A549 (cell line): ENCODE results near the gene FGF2. TPM values are rescaled to one million over a fixed set of nuclear protein-coding genes. Genes with fewer than 3 reads are reported as not detected.
"Not testable (repeated sequence)": the region's sequence is repeated elsewhere in the genome, so short reads cannot be mapped to it uniquely, and the experiment has no call there.

Source experiments
- ATAC-seq, 2 experiments: fragments of 200-7000 bp in 1 of 2; fragments of >200 bp in 1 of 2; cut with Nextera tagmentation in 1 of 2; cut with Tn5 transposase in 1 of 2; 3 replicates each; pipeline versions ENCODE4 v1.8.0 to v1.9.1; 2018 to 2020; ENCODE audit warnings: mild to moderate bottlenecking in 1 of 2, moderate library complexity in 1 of 2
- CTCF ChIA-PET: fragments of 300-600 bp; sonication (Branson Sonifier 250); formaldehyde crosslinking; extraction: SDS; loops from one replicate; lab custom pipeline; 2021; ENCODE audit warnings: antibody characterized with exemption, inconsistent platforms; lab: Yijun Ruan, JAX
- POLR2A ChIA-PET: fragments of 350-600 bp; formaldehyde crosslinking; extraction: SDS; loops from one replicate; lab custom pipeline; 2021; ENCODE audit warnings: antibody characterized with exemption, inconsistent platforms; lab: Yijun Ruan, JAX
- DNase-seq, 2 experiments: peaks; one replicate each; pipeline versions ENCODE4 v3.0.0 to v3.0.0-alpha.2; 2011 to 2016; ENCODE audit warnings: low read depth in 1 of 2, low spot score in 1 of 2
- FAIRE-seq: peaks from 2 replicates; lab custom pipeline; 2011; peaks lifted over from hg19 to GRCh38; lab: Jason Lieb, UNC
- H3K27ac ChIP-seq, 2 experiments: fragments of >200 bp; sonication (Bioruptor Twin); formaldehyde crosslinking; 3 replicates each; pipeline ENCODE4 v1.5.1; 2016 to 2017
- H3K4me1 ChIP-seq: fragments of >200 bp; sonication (Bioruptor Twin); formaldehyde crosslinking; 3 replicates; pipeline ENCODE4 v1.6.1; 2016
- H3K4me2 ChIP-seq: fragments of >200 bp; sonication (Bioruptor Twin); formaldehyde crosslinking; 3 replicates; pipeline ENCODE4 v1.6.1; 2016
- H3K4me3 ChIP-seq: fragments of >200 bp; sonication (Bioruptor Twin); formaldehyde crosslinking; 3 replicates; pipeline ENCODE4 v1.5.1; 2016
- H3K9me3 ChIP-seq: fragments of >200 bp; sonication (Bioruptor Twin); formaldehyde crosslinking; 3 replicates; pipeline ENCODE4 v1.6.1; 2016
- CEBPB ChIP-seq, 2 experiments: fragments of >200 bp in 1 of 2; sonication (Bioruptor Twin) in 1 of 2; formaldehyde crosslinking in 1 of 2; IDR thresholded peaks; 2 replicates each; pipeline ENCODE4 v1.6.1; 2012 to 2016
- CTCF ChIP-seq: fragments of >200 bp; sonication (Bioruptor Twin); formaldehyde crosslinking; IDR thresholded peaks from 3 replicates; pipeline ENCODE4 v1.5.1; 2016
- EHMT2 ChIP-seq: fragments of 200-600 bp; sonication (generic); IDR thresholded peaks from 2 replicates; pipeline ENCODE4 v1.6.1; 2016; ENCODE audit warnings: antibody characterized with exemption, low read depth, mild to moderate bottlenecking, moderate library complexity
- ESRRA ChIP-seq: fragments of 150-350 bp; IDR thresholded peaks from 2 replicates; pipeline ENCODE4 v1.6.1; 2014; ENCODE audit warnings: mild to moderate bottlenecking, low read length, borderline replicate concordance
- KDM1A ChIP-seq: fragments of 200-600 bp; sonication (generic); IDR thresholded peaks from 2 replicates; pipeline ENCODE4 v1.6.1; 2016; ENCODE audit warnings: low read depth, mild to moderate bottlenecking
- MAX ChIP-seq: IDR thresholded peaks from 2 replicates; pipeline ENCODE4 v1.6.1; 2012
- NFE2L2 ChIP-seq: fragments of 150-350 bp; conservative IDR thresholded peaks from 2 replicates; pipeline ENCODE4 v1.6.1; 2014; ENCODE audit warnings: low read length
- NPAS2 ChIP-seq: fragments of 250-450 bp; sonication (Bioruptor Pico); IDR thresholded peaks from 2 replicates; pipeline ENCODE4 v1.8.0; 2022; ENCODE audit warnings: mild to moderate bottlenecking, moderate library complexity, borderline replicate concordance
- NR3C1 ChIP-seq: fragments of >200 bp; sonication (Bioruptor Twin); formaldehyde crosslinking; IDR thresholded peaks from 3 replicates; pipeline ENCODE4 v1.6.1; 2017
- RAD21 ChIP-seq, 2 experiments: fragments of >200 bp in 1 of 2; sonication (Bioruptor Twin) in 1 of 2; formaldehyde crosslinking in 1 of 2; IDR thresholded peaks in 1 of 2; conservative IDR thresholded peaks in 1 of 2; 2 replicates in 1 of 2; 3 replicates in 1 of 2; pipeline ENCODE4 v1.6.1; 2012 to 2018; ENCODE audit warnings: inconsistent platforms in 1 of 2
- RARB ChIP-seq: fragments of 250-450 bp; sonication (Bioruptor Pico); IDR thresholded peaks from 2 replicates; pipeline ENCODE4 v1.8.0; 2021; ENCODE audit warnings: mild to moderate bottlenecking, moderate library complexity
- RFX5 ChIP-seq: fragments of 450-650 bp; IDR thresholded peaks from 2 replicates; pipeline ENCODE4 v1.7.1; 2014; ENCODE audit warnings: antibody characterized with exemption, mild to moderate bottlenecking, moderate library complexity
- SMC3 ChIP-seq: fragments of >200 bp; sonication (Bioruptor Twin); formaldehyde crosslinking; IDR thresholded peaks from 3 replicates; pipeline ENCODE4 v1.6.1; 2018; ENCODE audit warnings: inconsistent platforms
- TP53 ChIP-seq: fragments of 250-450 bp; sonication (Bioruptor Pico); IDR thresholded peaks from 2 replicates; pipeline ENCODE4 v1.5.0; 2021; ENCODE audit warnings: mild to moderate bottlenecking, moderate library complexity
- USF2 ChIP-seq: fragments of 450-650 bp; IDR thresholded peaks from 2 replicates; pipeline ENCODE4 v1.6.1; 2014; ENCODE audit warnings: antibody characterized with exemption
- WGBS: methylation state at CpG from one replicate; pipeline ENCODE4 v1.1.6; 2017; ENCODE audit errors: missing lambda C conversion rate; 5-methylcytosine and 5-hydroxymethylcytosine counted together
- polyA plus RNA-seq, 4 experiments: library from polyadenylated mRNA; depleted of rRNA in 3 of 4; stranded (reverse); fragments of >200 nt; fragmentation: RNase III in 1 of 4; extraction: RNeasy Plus Mini Kit Qiagen cat#74134 plus additional on column Dnase treatment in 1 of 4; gene quantifications; 2 replicates in 3 of 4; 3 replicates in 1 of 4; pipeline ENCODE4 v1.2.3, GENCODE V29; 2011 to 2017

Gene FGF2
- polyA plus RNA-seq, 2 of the 4 experiments (the other 2 are of a cell fraction) = 35.1 to 45.2 TPM

GRCh38 chr4:122861172-122861943 lies 34.7 kb downstream of the FGF2 start:
- no peak for DNase-seq
- no peak for FAIRE-seq
- no peak for TF ChIP-seq RARB
- TF ChIP-seq CEBPB (IDR thresholded peaks at IDR 0.05) = no peak
- TF ChIP-seq SMC3 = no peak
- TF ChIP-seq ESRRA = no peak
- no peak for TF ChIP-seq TP53 (CRISPR knock-in tag)
- TF ChIP-seq NR3C1 = no peak
- TF ChIP-seq MAX = no peak
- no peak for TF ChIP-seq EHMT2
- Histone ChIP-seq H3K4me1 (peaks cover 88% of the 10 kb centered on the region), H3K4me2 (no peak overlapping the region; the same call in 2 of the 3 replicates), H3K4me3 (no peak overlapping the region), H3K27ac (peak overlapping the region; percentile 11 to 35; a peak in 3 of 6 replicates), H3K9me3 (no peaks in the 10 kb centered on the region)
- POLR2A ChIA-PET = no interaction called here
- 91% methylated on average over 2 of the region's 2 CpGs for WGBS
- ATAC-seq = peak in 1 of 2 experiments; percentile 51; a peak in 3 of 6 replicates
- CTCF ChIA-PET = interaction anchor here (1.3 kb wide), 1 partner anchor 9 kb away, joined by 3 read pairs; no protein-coding TSS in a partner anchor

GRCh38 chr4:122863639-122864038 lies 37.0 kb downstream of the FGF2 start:
- FAIRE-seq (no peak), DNase-seq (no peak), ATAC-seq (peak in 1 of 2 experiments; percentile 51; a peak in 2 of 6 replicates)
- Histone ChIP-seq H3K4me3 (no peak overlapping the region), H3K4me1 (peaks cover 67% of the 10 kb centered on the region), H3K27ac (peak overlapping the region; percentile 36 to 64; a peak in 3 of 6 replicates), H3K4me2 (peak overlapping the region; percentile 48), H3K9me3 (no peaks in the 10 kb centered on the region)
- WGBS = 28% methylated on average over 1 of the region's 1 CpG
- POLR2A ChIA-PET = no interaction called here
- TF ChIP-seq RFX5 (no peak), RAD21 (conservative IDR thresholded peaks at IDR 0.05 in 1 of 2, IDR thresholded peaks at IDR 0.05 in 1 of 2) (no peak), USF2 (no peak), NPAS2 (no peak), NFE2L2 (no peak), CTCF (no peak)
- CTCF ChIA-PET = interaction anchor here (0.9 to 1.2 kb wide), 2 partner anchors 9 to 51 kb away, joined by 3 read pairs; no protein-coding TSS in a partner anchor

GRCh38 chr4:122865425-122865824 lies 38.8 kb downstream of the FGF2 start:
- Histone ChIP-seq H3K4me2 (peak overlapping the region; percentile 9; the same call in 1 of the 3 replicates), H3K4me1 (peaks cover 53% of the 10 kb centered on the region), H3K27ac (peak overlapping the region in 1 of 2 experiments; percentile 68; a peak in 3 of 6 replicates), H3K4me3 (no peak overlapping the region), H3K9me3 (peaks cover 3% of the 10 kb centered on the region; the same call in 1 of the 3 replicates)
- ATAC-seq = no peak
- DNase-seq = no peak
- POLR2A ChIA-PET = no interaction called here
- TF ChIP-seq KDM1A (no peak), CEBPB (IDR thresholded peaks at IDR 0.05) (peak in 1 of 2 experiments; percentile 47; a peak in 1 of 4 replicates)
- no peak for FAIRE-seq
- 67% methylated on average over 4 of the region's 4 CpGs for WGBS
- CTCF ChIA-PET = no interaction called here

- H3K4me1 ChIP-seq = peaks cover 34% of the 10 kb centered on the region
- H3K9me3 ChIP-seq, CTCF ChIA-PET, H3K4me2 ChIP-seq, H3K4me3 ChIP-seq, FAIRE-seq, ATAC-seq, POLR2A ChIA-PET, H3K27ac ChIP-seq, DNase-seq: not testable (repeated sequence)
- WGBS = 94% methylated on average over 3 of the region's 3 CpGs
Observed at GRCh38 chr4:122868235-122868634, 41.6 kb downstream of the FGF2 start.
